ACC112 (cell line): ENCODE measurements around the gene GPC1.

ENCODE experiments used
- H2AFZ ChIP-seq: fragments of 200-600 bp; sonication (generic); one replicate; pipeline ENCODE4 v1.6.0; 2017; ENCODE audit warnings: antibody characterized with exemption, low read length; ENCODE audit not compliant: unreplicated experiment
- H3K27ac ChIP-seq: fragments of 200-600 bp; sonication (generic); 2 replicates; pipeline ENCODE4 v1.5.1; 2014; ENCODE audit warnings: low read depth, mild to moderate bottlenecking, antibody characterized with exemption, low read length, moderate library complexity
- H3K27me3 ChIP-seq: fragments of 200-600 bp; sonication (generic); 2 replicates; pipeline ENCODE4 v1.6.1; 2014; ENCODE audit warnings: mild to moderate bottlenecking, antibody characterized with exemption, low read length, moderate library complexity, mixed read lengths; ENCODE audit not compliant: insufficient read depth
- H3K36me3 ChIP-seq: fragments of 200-600 bp; sonication (generic); 2 replicates; pipeline ENCODE4 v1.6.1; 2016; ENCODE audit warnings: mild to moderate bottlenecking, antibody characterized with exemption, low read length, moderate library complexity, mixed read lengths; ENCODE audit not compliant: insufficient read depth
- H3K4me1 ChIP-seq: fragments of 200-600 bp; sonication (generic); one replicate; pipeline ENCODE4 v1.6.1; 2016; ENCODE audit warnings: low read length, mixed read lengths; ENCODE audit not compliant: insufficient read depth, unreplicated experiment, control insufficient read depth
- H3K4me3 ChIP-seq: fragments of 200-600 bp; sonication (generic); 2 replicates; pipeline ENCODE4 v1.5.1; 2014; ENCODE audit warnings: mild to moderate bottlenecking, low read depth, low read length
- H3K79me2 ChIP-seq: fragments of 200-600 bp; sonication (generic); one replicate; pipeline ENCODE4 v1.6.0; 2016; ENCODE audit warnings: low read length; ENCODE audit not compliant: control insufficient read depth, unreplicated experiment, insufficient read depth

Gene GPC1

GRCh38 chr2:240502059-240502429, 66.6 kb downstream of the GPC1 start:
- H3K4me3 ChIP-seq: no peak overlapping the region
- H3K27me3 ChIP-seq: no peaks in the 10 kb centered on the region
- H3K36me3 ChIP-seq: no peaks in the 10 kb centered on the region
- H3K4me1 ChIP-seq: no peaks in the 10 kb centered on the region
- H3K79me2 ChIP-seq: no peaks in the 10 kb centered on the region
- no peak overlapping the region for H3K27ac ChIP-seq
- H2AFZ ChIP-seq: no peak overlapping the region

- no peaks in the 10 kb centered on the region for H3K4me1 ChIP-seq
- no peaks in the 10 kb centered on the region for H3K79me2 ChIP-seq
- H3K27me3 ChIP-seq: no peaks in the 10 kb centered on the region
- H3K27ac ChIP-seq: no peak overlapping the region
- H3K4me3 ChIP-seq: no peak overlapping the region
- no peaks in the 10 kb centered on the region for H3K36me3 ChIP-seq
- H2AFZ ChIP-seq: no peak overlapping the region
These were observed 67.1 kb downstream of the GPC1 start for GRCh38 chr2:240502430-240503121.

GRCh38 chr2:240503375-240503774, 67.9 kb downstream of the GPC1 start:
- Histone ChIP-seq H3K4me3 (no peak overlapping the region), H3K4me1 (no peaks in the 10 kb centered on the region), H3K27ac (no peak overlapping the region), H3K36me3 (no peaks in the 10 kb centered on the region), H2AFZ (no peak overlapping the region), H3K27me3 (no peaks in the 10 kb centered on the region), H3K79me2 (no peaks in the 10 kb centered on the region)

- H3K27me3 ChIP-seq: no peaks in the 10 kb centered on the region
- H3K79me2 ChIP-seq: no peaks in the 10 kb centered on the region
- H3K4me3 ChIP-seq: no peak overlapping the region
- H2AFZ ChIP-seq: no peak overlapping the region
- no peaks in the 10 kb centered on the region for H3K36me3 ChIP-seq
- H3K27ac ChIP-seq: no peak overlapping the region
- H3K4me1 ChIP-seq: no peaks in the 10 kb centered on the region
These were observed 68.4 kb downstream of the GPC1 start for GRCh38 chr2:240503848-240504247.

- H3K4me1 ChIP-seq: no peaks in the 10 kb centered on the region
- H3K79me2 ChIP-seq: no peaks in the 10 kb centered on the region
- no peaks in the 10 kb centered on the region for H3K36me3 ChIP-seq
- H3K27me3 ChIP-seq: no peaks in the 10 kb centered on the region
- H2AFZ ChIP-seq: no peak overlapping the region
- H3K4me3 ChIP-seq: no peak overlapping the region
- no peak overlapping the region for H3K27ac ChIP-seq
These were observed 70.4 kb downstream of the GPC1 start for GRCh38 chr2:240505910-240506309.

GRCh38 chr2:240506406-240507059, 71.1 kb downstream of the GPC1 start:
- H3K4me3 ChIP-seq: no peak overlapping the region

GRCh38 chr2:240507060-240507777, 71.8 kb downstream of the GPC1 start:
- Histone ChIP-seq H2AFZ (no peak overlapping the region), H3K79me2 (no peaks in the 10 kb centered on the region), H3K36me3 (no peaks in the 10 kb centered on the region), H3K4me1 (no peaks in the 10 kb centered on the region), H3K27me3 (no peaks in the 10 kb centered on the region), H3K27ac (no peak overlapping the region), H3K4me3 (no peak overlapping the region)

More at GRCh38 chr2:240506406-240507059, 71.1 kb downstream of the GPC1 start:
- H3K79me2 ChIP-seq: no peaks in the 10 kb centered on the region
- H3K27me3 ChIP-seq: no peaks in the 10 kb centered on the region
- no peak overlapping the region for H3K27ac ChIP-seq
- no peaks in the 10 kb centered on the region for H3K4me1 ChIP-seq
- no peak overlapping the region for H2AFZ ChIP-seq
- no peaks in the 10 kb centered on the region for H3K36me3 ChIP-seq

GRCh38 chr2:240507778-240508251, 72.4 kb downstream of the GPC1 start:
- Histone ChIP-seq H3K36me3 (no peaks in the 10 kb centered on the region), H3K4me1 (no peaks in the 10 kb centered on the region), H3K27ac (no peak overlapping the region), H3K4me3 (no peak overlapping the region), H3K27me3 (no peaks in the 10 kb centered on the region), H3K79me2 (no peaks in the 10 kb centered on the region), H2AFZ (no peak overlapping the region)

- H3K36me3 ChIP-seq: no peaks in the 10 kb centered on the region
These were observed 73.5 kb downstream of the GPC1 start for GRCh38 chr2:240508832-240509545.

GRCh38 chr2:240509667-240510512, 74.4 kb downstream of the GPC1 start:
- Histone ChIP-seq H3K4me3 (no peak overlapping the region), H3K27ac (no peak overlapping the region), H3K27me3 (no peaks in the 10 kb centered on the region), H3K79me2 (no peaks in the 10 kb centered on the region), H2AFZ (no peak overlapping the region), H3K4me1 (peaks cover 5% of the 10 kb centered on the region), H3K36me3 (no peaks in the 10 kb centered on the region)

More at GRCh38 chr2:240508832-240509545, 73.5 kb downstream of the GPC1 start:
- no peak overlapping the region for H3K4me3 ChIP-seq
- no peak overlapping the region for H2AFZ ChIP-seq
- no peaks in the 10 kb centered on the region for H3K79me2 ChIP-seq
- no peak overlapping the region for H3K27ac ChIP-seq
- peaks cover 4% of the 10 kb centered on the region for H3K4me1 ChIP-seq
- H3K27me3 ChIP-seq: no peaks in the 10 kb centered on the region
